Measurements from ENCODE around the gene TMEM184A. TPM values are rescaled to one million over a fixed set of nuclear protein-coding genes. Genes with fewer than 3 reads are reported as not detected.

Gene TMEM184A
- total and polyA plus RNA-seq, 2 of the 8 experiments (the other 6 are each of a cell fraction or from before 2014, with no cell fraction given): 1.8 to 2.1 TPM

DNA sequence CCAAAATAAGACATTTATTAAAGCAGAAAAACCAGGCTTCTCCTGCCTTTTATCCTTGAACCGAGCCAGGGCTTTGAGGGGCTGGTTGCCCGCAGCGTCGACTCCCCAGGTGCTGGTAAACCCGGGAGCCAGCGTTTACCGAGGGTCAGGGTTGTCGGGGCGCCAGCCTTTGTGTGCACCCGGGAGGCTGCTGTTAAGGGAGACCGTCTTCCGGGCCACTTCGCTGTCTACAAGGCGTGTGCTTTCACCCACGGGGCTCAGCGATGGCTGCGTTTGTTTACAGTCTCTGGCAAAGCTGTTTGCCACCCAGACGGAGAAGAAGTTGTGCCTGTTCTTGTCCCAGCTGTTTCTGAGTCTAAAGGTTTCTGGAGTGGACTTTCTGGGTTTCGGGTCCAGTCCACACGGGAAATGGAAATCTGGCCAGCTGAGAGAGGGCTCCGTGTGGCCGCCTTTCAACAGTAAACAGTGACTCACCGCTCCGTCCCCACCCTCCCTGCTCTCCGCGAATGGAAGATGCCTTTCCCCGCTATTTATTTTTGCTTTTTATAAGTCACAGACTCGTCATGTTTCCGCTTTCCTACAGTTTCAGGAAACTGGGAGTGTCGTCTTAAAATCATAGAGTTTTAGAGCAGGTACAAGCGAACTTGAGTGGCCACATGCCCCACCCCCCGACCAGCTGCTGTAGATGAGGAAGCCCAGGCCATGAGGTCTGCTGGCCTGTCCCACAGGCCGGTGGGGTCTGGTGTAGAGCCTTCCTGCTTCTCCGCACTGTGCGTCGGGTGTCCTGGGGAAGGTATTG, 23.4 kb downstream of the TMEM184A start:
- no peaks in the 10 kb centered on the region; a peak in 2 of 7 replicates for H3K27me3 ChIP-seq (replicated peaks in 1 of 4; ENCODE audit: control insufficient read depth in 3 of 4, extremely low read depth in 1 of 4, insufficient read depth in 3 of 4, low read length in 3 of 4)
- peaks cover 13 to 43% (median 31%) of the 10 kb centered on the region in 4 experiments for H3K4me1 ChIP-seq (replicated peaks in 1 of 4; ENCODE audit: control insufficient read depth in 3 of 4, insufficient read depth in 4 of 4, low read length in 3 of 4)
- peak overlapping the region; percentile 66 for H4K91ac ChIP-seq (replicated peaks; ENCODE audit: insufficient read length, low read length)
- H2BK15ac ChIP-seq (ENCODE audit: low read length): no peak overlapping the region
- H2AK5ac ChIP-seq (ENCODE audit: low read depth, low read length): no peak overlapping the region
- no peaks in the 10 kb centered on the region for H3K36me3 ChIP-seq (ENCODE audit: control insufficient read depth in 2 of 4, insufficient read depth in 4 of 4, low read length in 3 of 4)
- peaks cover 6% of the 10 kb centered on the region; the same call in 1 of the 2 replicates for H3K23me2 ChIP-seq (ENCODE audit: low read depth, low read length)
- no peak overlapping the region for H2BK120ac ChIP-seq (replicated peaks; ENCODE audit: low read depth, low read length)
- no peak overlapping the region; the same call in 1 of the 2 replicates for H3K18ac ChIP-seq (ENCODE audit: extremely low read depth, low read length)
- peaks cover 15 to 18% of the 10 kb centered on the region in 2 experiments for H4K20me1 ChIP-seq (replicated peaks in 1 of 2; ENCODE audit: control insufficient read depth in 1 of 2, insufficient read depth in 2 of 2, low read length in 2 of 2)
- no peak overlapping the region for H4K8ac ChIP-seq (ENCODE audit: extremely low read depth, insufficient read depth, low read length)
- H3K4me2 ChIP-seq (ENCODE audit: insufficient read depth in 1 of 2, low read depth in 2 of 2, low read length in 2 of 2): peak overlapping the region; percentile 29 to 83; a peak in 2 of 4 replicates
- no peak overlapping the region for H2AFZ ChIP-seq (ENCODE audit: low read length)
- ChIA-PET POLR2A (ENCODE audit: partially characterized antibody) (interaction anchor here (1.1 to 4.9 kb wide), 3 partner anchors 8 to 27 kb away, joined by 4 to 26 read pairs (median 5); no protein-coding TSS in a partner anchor), CTCF (ENCODE audit: partially characterized antibody) (interaction anchor here (1.2 to 1.6 kb wide), 4 partner anchors 21 to 29 kb away, joined by 3 to 5 read pairs (median 4); no protein-coding TSS in a partner anchor)
- no peak overlapping the region for H3K56ac ChIP-seq (replicated peaks; ENCODE audit: insufficient read length, low read depth, low read length)
- peaks cover 0 to 63% of the 10 kb centered on the region in 2 experiments; a peak in 3 of 4 replicates for H3K79me2 ChIP-seq (ENCODE audit: control insufficient read depth in 1 of 2, insufficient read depth in 2 of 2, low read length in 2 of 2)
- H2BK5ac ChIP-seq (ENCODE audit: low read depth, low read length): peak overlapping the region; percentile 6; the same call in 1 of the 2 replicates
- no peak overlapping the region for H3K9ac ChIP-seq (replicated peaks in 1 of 4; ENCODE audit: extremely low read depth in 1 of 4, low read depth in 3 of 4, low read length in 3 of 4)
- no peak overlapping the region for H2BK20ac ChIP-seq (ENCODE audit: low read length)
- 0 out of 2 replicates have a peak overlapping the region, but pooled peaks have one; percentile 12 for H2BK12ac ChIP-seq (ENCODE audit: low read depth, low read length)
- no peak overlapping the region for H3K27ac ChIP-seq (ENCODE audit: low read depth, low read length)
- DNase-seq (ENCODE audit: low read depth in 1 of 2, low spot score in 2 of 2) (no peak), FAIRE-seq (no peak)
- H3K4me3 ChIP-seq (ENCODE audit: extremely low read depth in 1 of 4, insufficient read depth in 2 of 4, low read depth in 3 of 4, low read length in 4 of 4): peak overlapping the region in 1 of 4 experiments; percentile 66; a peak in 1 of 8 replicates
- no peak overlapping the region for H3K4ac ChIP-seq (replicated peaks; ENCODE audit: insufficient read length, low read depth, low read length)
- H3K14ac ChIP-seq (ENCODE audit: insufficient read length): no peak overlapping the region
- TF ChIP-seq SP2 (IDR thresholded peaks at IDR 0.05; ENCODE audit: low read length) (no peak), JUN (IDR thresholded peaks at IDR 0.05; ENCODE audit: low read depth, low read length) (no peak), MAFK (IDR thresholded peaks at IDR 0.05; ENCODE audit: low read depth, low read length) (no peak), RXRA (IDR thresholded peaks at IDR 0.05; ENCODE audit: insufficient read depth, low read depth, low read length) (no peak), GABPA (IDR thresholded peaks at IDR 0.05; ENCODE audit: borderline replicate concordance, insufficient read depth, low read length) (no peak), TEAD4 (IDR thresholded peaks at IDR 0.05; ENCODE audit: low read depth, low read length) (no peak)
- TF ChIP-seq, protein P1, sequence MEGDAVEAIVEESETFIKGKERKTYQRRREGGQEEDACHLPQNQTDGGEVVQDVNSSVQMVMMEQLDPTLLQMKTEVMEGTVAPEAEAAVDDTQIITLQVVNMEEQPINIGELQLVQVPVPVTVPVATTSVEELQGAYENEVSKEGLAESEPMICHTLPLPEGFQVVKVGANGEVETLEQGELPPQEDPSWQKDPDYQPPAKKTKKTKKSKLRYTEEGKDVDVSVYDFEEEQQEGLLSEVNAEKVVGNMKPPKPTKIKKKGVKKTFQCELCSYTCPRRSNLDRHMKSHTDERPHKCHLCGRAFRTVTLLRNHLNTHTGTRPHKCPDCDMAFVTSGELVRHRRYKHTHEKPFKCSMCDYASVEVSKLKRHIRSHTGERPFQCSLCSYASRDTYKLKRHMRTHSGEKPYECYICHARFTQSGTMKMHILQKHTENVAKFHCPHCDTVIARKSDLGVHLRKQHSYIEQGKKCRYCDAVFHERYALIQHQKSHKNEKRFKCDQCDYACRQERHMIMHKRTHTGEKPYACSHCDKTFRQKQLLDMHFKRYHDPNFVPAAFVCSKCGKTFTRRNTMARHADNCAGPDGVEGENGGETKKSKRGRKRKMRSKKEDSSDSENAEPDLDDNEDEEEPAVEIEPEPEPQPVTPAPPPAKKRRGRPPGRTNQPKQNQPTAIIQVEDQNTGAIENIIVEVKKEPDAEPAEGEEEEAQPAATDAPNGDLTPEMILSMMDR (IDR thresholded peaks at IDR 0.05; ENCODE audit: control extremely low read depth in 1 of 3, insufficient read depth in 1 of 3, low read depth in 1 of 3, low read length in 3 of 3): no peak
- TF ChIP-seq, protein P2, sequence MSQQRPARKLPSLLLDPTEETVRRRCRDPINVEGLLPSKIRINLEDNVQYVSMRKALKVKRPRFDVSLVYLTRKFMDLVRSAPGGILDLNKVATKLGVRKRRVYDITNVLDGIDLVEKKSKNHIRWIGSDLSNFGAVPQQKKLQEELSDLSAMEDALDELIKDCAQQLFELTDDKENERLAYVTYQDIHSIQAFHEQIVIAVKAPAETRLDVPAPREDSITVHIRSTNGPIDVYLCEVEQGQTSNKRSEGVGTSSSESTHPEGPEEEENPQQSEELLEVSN (IDR thresholded peaks at IDR 0.05): no peak
- no peak overlapping the region for H4K5ac ChIP-seq (ENCODE audit: insufficient read length, low read depth, low read length)
- peaks cover 18% of the 10 kb centered on the region for H3K79me1 ChIP-seq (ENCODE audit: low read depth, low read length)
- H3K23ac ChIP-seq (ENCODE audit: insufficient read length): no peak overlapping the region
- WGBS, 2 experiments (ENCODE audit: extremely low coverage in 1 of 2, insufficient coverage in 1 of 2, insufficient read length in 1 of 2, insufficient replicate concordance in 2 of 2, low coverage in 1 of 2, low lambda C conversion rate in 2 of 2, missing lambda C conversion rate in 1 of 2): 76% methylated on average over 36 of the region's 36 CpGs; no CpG with 5 or more reads in 1 of the 2 experiments
- H3K9me3 ChIP-seq (ENCODE audit: insufficient read depth in 2 of 2, low read depth in 1 of 2, low read length in 1 of 2): no peaks in the 10 kb centered on the region
